ENCODE measurements around the gene DST.

Gene DST

GRCh38 chr6:56605435-56605834 is 37.3 kb downstream of the DST start:
- Histone ChIP-seq H3K4me3 (replicated peaks; ENCODE audit: insufficient read depth, low read length) (no peak overlapping the region), H3K27me3 (ENCODE audit: insufficient read depth, poor library complexity, severe bottlenecking) (no peaks in the 10 kb centered on the region), H3K27ac (replicated peaks) (no peak overlapping the region)
- TF ChIP-seq CTCF (IDR thresholded peaks at IDR 0.05; ENCODE audit: insufficient read depth, low read length) (no peak), POLR2AphosphoS5 (IDR thresholded peaks at IDR 0.05; ENCODE audit: low read depth) (no peak), SPI1 (IDR thresholded peaks at IDR 0.05; ENCODE audit: borderline replicate concordance, low read depth) (no peak), GABPA (IDR thresholded peaks at IDR 0.05; ENCODE audit: low read depth) (no peak)
- TF ChIP-seq, protein P1, sequence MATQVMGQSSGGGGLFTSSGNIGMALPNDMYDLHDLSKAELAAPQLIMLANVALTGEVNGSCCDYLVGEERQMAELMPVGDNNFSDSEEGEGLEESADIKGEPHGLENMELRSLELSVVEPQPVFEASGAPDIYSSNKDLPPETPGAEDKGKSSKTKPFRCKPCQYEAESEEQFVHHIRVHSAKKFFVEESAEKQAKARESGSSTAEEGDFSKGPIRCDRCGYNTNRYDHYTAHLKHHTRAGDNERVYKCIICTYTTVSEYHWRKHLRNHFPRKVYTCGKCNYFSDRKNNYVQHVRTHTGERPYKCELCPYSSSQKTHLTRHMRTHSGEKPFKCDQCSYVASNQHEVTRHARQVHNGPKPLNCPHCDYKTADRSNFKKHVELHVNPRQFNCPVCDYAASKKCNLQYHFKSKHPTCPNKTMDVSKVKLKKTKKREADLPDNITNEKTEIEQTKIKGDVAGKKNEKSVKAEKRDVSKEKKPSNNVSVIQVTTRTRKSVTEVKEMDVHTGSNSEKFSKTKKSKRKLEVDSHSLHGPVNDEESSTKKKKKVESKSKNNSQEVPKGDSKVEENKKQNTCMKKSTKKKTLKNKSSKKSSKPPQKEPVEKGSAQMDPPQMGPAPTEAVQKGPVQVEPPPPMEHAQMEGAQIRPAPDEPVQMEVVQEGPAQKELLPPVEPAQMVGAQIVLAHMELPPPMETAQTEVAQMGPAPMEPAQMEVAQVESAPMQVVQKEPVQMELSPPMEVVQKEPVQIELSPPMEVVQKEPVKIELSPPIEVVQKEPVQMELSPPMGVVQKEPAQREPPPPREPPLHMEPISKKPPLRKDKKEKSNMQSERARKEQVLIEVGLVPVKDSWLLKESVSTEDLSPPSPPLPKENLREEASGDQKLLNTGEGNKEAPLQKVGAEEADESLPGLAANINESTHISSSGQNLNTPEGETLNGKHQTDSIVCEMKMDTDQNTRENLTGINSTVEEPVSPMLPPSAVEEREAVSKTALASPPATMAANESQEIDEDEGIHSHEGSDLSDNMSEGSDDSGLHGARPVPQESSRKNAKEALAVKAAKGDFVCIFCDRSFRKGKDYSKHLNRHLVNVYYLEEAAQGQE (IDR thresholded peaks at IDR 0.05; ENCODE audit: insufficient replicate concordance, low read depth): no peak
- no peak for DNase-seq (ENCODE audit: low read depth in 1 of 2, low spot score in 1 of 2)

DNA sequence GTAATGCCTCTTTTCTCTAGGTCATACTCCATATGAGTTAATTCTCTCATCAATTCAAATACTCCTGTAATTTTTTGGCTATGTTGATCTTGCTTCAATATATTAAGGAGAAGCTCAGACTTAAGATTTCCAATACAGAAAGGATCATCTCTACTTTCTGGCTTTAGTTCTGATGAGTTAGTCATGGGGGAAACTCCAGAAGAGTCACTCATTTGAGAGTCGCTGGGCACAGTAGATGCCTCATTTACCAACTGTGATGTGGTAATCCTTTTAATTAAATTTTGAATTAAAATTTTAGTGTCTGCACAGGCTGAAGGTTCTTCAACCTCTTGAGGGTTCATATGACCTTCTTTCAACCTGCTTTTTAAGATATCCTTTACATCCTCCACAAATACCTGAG is 38.5 kb downstream of the DST start:
- H3K27me3 ChIP-seq (ENCODE audit: insufficient read depth, poor library complexity, severe bottlenecking): no peaks in the 10 kb centered on the region
- TF ChIP-seq, protein P1 (IDR thresholded peaks at IDR 0.05; ENCODE audit: insufficient replicate concordance, low read depth): no peak
- TF ChIP-seq POLR2AphosphoS5 (IDR thresholded peaks at IDR 0.05; ENCODE audit: low read depth): no peak
- TF ChIP-seq GABPA (IDR thresholded peaks at IDR 0.05; ENCODE audit: low read depth): no peak
- no peak for TF ChIP-seq SPI1 (IDR thresholded peaks at IDR 0.05; ENCODE audit: borderline replicate concordance, low read depth)
- no peak for TF ChIP-seq CTCF (IDR thresholded peaks at IDR 0.05; ENCODE audit: insufficient read depth, low read length)
- H3K4me3 ChIP-seq (replicated peaks; ENCODE audit: insufficient read depth, low read length): no peak overlapping the region
- H3K27ac ChIP-seq (replicated peaks): no peak overlapping the region
- no peak for DNase-seq (ENCODE audit: low read depth in 1 of 2, low spot score in 1 of 2)

GRCh38 chr6:56601390-56601789 is 41.3 kb downstream of the DST start:
- no peak for DNase-seq (ENCODE audit: low read depth in 1 of 2, low spot score in 1 of 2)
- Histone ChIP-seq H3K4me3 (replicated peaks; ENCODE audit: insufficient read depth, low read length) (no peak overlapping the region), H3K27ac (replicated peaks) (no peak overlapping the region), H3K27me3 (ENCODE audit: insufficient read depth, poor library complexity, severe bottlenecking) (no peaks in the 10 kb centered on the region)
- TF ChIP-seq POLR2AphosphoS5 (IDR thresholded peaks at IDR 0.05; ENCODE audit: low read depth): no peak
- no peak for TF ChIP-seq CTCF (IDR thresholded peaks at IDR 0.05; ENCODE audit: insufficient read depth, low read length)
- no peak for TF ChIP-seq SPI1 (IDR thresholded peaks at IDR 0.05; ENCODE audit: borderline replicate concordance, low read depth)
- no peak for TF ChIP-seq GABPA (IDR thresholded peaks at IDR 0.05; ENCODE audit: low read depth)
- TF ChIP-seq, protein P1 (IDR thresholded peaks at IDR 0.05; ENCODE audit: insufficient replicate concordance, low read depth): no peak
